ACHN (cell line): ENCODE results near the gene GPR55.

Experiments used
- DNase-seq: peaks from one replicate; pipeline ENCODE4 v3.0.0-alpha.2; 2015
- in situ Hi-C: cut with HindIII; loops from 2 replicates; pipeline ENCODE4 v1.10.0; 2017; ENCODE audit warnings: low sequenced_read_pairs, low pct_ligation_motif_present, low pct_unique_long_range_greater_than_20kb

Gene GPR55

GRCh38 chr2:230865307-230865765, 59.7 kb downstream of the GPR55 start:
- in situ Hi-C loops, result no loop called here
- no peak for DNase-seq

DNA sequence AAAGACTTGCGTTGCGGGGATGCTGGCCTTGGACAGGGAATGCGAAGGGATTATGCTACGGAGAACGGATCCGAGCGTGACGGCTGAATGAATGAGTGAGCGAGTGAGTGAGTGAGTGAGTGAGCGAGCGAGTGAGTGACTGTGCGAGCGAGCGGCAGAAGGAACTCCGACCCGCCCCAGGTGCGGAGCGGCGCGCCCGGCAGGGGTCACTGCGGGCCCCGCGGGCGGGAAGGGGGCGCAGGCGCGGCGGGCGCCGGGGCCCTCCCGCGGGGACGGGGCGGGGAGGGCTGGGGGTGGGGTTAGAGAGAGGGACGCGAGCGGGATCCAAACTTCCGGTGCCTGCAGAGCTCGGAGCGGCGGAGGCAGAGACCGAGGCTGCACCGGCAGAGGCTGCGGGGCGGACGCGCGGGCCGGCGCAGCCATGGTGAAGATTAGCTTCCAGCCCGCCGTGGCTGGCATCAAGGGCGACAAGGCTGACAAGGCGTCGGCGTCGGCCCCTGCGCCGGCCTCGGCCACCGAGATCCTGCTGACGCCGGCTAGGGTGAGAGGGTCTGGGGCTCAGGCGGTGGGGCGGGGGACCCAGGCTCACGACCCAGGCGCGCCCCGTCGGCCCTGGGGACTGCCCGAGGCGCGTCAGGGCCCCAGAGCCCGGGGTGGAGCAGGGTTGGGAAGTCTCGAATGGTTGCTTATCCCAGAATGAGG, 60.3 kb downstream of the GPR55 start, which contains the start of gene ITM2C:
ITM2C (plus strand) TSS at position 338 of the 702 bp plus-strand sequence; CDS start at position 422, 84 bp downstream.
- in situ Hi-C loops, result no loop called here
- peak; percentile 78 for DNase-seq

- in situ Hi-C loops, result no loop called here
Observed at GRCh38 chr2:230864122-230864604, 60.9 kb downstream of the GPR55 start.

DNA sequence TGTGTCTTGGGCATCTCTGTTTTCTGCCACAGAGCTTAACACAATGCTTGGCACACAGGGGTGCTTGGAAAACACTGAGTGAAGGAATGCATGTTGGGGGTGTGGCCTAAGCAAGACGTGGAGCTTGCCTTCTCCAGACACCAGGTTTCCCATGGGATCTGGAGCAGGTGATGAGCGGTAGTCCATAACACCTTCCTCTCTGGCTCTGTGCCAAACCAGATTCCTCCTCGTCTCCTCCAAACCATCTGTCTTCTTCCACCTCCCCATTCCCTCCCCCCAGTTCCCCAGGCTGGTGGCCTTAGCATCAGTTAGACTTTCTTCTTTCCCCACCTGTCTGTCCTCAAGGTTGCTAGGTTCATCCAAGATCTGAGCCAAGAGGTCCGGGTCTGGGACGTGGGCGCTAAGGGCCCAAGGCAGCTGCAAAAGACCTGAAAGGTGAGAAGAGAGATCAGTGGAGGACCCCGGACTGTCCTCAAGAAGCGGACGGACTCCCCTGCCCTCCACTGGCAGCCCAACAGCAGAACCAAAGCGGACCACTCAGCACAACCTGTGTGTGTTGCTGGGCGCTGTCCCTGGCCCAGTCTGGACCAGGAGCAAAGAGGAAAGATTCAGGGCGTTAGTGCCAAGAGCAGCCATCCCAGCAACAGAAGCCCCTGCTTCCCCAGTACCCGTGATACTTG, 61.5 kb downstream of the GPR55 start:
- no peak for DNase-seq
- in situ Hi-C loops, result no loop called here

More at GRCh38 chr2:230864122-230864604, 60.9 kb downstream of the GPR55 start:
- no peak for DNase-seq

DNA sequence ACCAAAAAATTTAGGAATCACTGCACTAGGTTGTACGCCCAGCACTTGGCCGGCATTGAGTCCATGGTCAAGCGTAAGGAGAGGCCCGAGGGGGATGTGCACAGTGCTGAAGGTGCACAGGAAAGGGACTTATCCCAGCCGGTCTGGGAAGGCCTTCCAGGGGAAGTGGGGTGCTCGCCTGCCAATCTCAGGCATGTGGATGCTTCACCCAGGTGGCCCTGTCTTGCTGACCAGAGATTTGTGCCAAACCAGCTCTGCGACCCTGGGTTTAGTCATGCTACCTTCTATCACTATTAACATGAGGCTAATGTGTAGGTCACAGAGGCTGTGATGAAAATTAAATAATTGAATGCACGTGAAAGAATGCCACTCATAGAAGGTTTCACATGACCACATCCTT, 62.0 kb downstream of the GPR55 start:
- in situ Hi-C loops, result no loop called here
- DNase-seq, result no peak

DNA sequence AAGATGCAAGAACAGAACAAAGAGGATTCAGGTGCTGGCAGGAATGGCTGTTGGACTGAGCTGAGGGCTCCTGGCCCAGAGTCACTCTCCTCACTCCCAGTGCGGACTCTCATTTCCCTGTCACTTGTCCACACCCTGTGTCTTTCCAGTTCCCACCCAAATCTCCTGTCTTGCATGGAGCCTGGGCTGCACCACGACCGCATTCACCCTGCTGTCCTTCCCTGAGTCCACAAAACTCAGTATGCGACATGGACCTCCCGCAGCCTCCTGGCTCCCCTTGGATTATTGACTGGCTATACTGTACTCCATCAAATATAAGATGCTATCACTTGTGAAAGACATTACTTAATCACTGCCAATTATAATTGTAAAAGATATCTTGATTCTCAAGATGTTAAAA, 62.8 kb downstream of the GPR55 start:
- DNase-seq, result no peak
- in situ Hi-C loops, result no loop called here

DNA sequence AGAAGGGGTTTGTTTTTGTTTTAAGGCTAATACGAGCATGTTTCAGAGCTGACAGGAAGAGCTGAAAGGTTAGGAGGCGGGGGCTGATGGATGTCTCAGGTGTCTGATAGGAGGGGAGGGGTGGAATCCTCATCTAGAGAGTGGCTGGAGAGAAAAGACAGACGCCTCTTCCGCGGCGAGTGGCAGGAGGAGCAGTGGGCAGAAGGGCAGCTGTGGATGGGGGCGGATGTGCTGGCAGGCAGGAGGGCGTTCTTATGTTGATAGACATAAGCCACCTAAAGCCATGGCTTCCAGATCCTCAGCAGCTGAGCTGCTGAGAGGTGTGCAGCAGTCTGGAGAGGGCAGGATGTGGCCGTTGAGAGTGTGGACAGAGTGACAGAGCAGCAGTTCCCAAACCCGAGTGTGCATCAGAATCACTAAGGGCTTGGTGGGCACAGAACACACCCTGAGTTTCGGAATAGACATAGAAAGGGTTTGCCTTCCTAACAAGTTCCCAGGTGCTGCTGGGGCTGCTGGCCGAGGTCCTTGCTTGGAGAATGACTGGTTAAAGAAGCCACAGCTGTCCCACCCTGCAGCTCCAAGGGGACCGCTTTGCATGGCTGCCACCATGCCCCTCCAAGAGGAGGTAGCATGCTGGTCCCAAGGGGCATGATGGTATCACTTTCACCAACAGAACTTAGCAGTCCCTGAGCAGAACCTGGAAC, 63.3 kb downstream of the GPR55 start:
- in situ Hi-C loops, result no loop called here
- no peak for DNase-seq
